Activated T-helper 9 cell treated with anti-CD3 and anti-CD28 coated beads, Interleukin-2, amount 50 U/mL, for 16 hours (primary cell): ENCODE data around the gene LMBR1.
"Not testable (repeated sequence)": the region's sequence is repeated elsewhere in the genome, so short reads cannot be mapped to it uniquely, and the experiment has no call there.

Source experiments
- DNase-seq: peaks from one replicate; pipeline ENCODE4 v3.0.0-alpha.2; 2020; ENCODE audit warnings: low read depth

The LMBR1 gene

GRCh38 chr7:156655251-156655650, 237.7 kb downstream of the LMBR1 start:
- no peak for DNase-seq

DNA sequence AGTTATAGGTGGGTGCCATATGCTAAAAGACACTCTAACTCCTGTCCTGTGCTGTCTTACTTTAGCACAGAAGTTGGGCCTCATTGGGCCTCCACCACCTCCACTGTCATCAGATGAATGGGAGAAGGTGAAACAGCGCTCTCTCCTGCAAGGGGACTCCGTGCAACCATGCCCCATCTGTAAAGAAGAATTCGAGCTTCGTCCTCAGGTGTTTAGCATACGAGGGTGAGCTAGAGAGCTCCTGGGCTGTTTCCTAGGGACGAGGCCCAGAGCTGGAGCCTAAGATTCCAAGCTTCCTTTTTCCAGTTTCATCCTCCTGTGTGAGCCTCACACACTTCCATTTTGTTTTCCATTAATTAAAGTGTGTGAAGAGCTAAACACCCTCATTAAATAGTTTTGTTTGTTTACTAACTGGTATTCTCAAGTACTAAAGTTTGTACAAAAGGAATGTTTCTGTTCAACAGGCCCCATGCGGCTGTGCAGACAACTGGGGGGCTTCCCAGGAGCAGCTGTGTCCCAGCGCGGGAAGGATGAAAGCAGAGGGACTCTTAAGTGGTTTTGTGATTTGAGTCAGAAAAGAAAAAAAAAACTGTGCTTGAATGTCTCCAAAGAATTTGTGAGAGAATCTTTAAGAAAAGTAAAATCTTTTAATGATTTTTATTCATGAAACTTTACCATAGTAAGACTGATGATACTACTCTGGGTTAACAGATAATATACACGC, 238.3 kb downstream of the LMBR1 start:
- DNase-seq: no peak

- no peak for DNase-seq
Measured at GRCh38 chr7:156652886-156653568, 240.0 kb downstream of the LMBR1 start.

- no peak for DNase-seq
Measured at GRCh38 chr7:156651474-156651873, 241.5 kb downstream of the LMBR1 start.

- no peak for DNase-seq
Measured at GRCh38 chr7:156650042-156650441, 242.9 kb downstream of the LMBR1 start.

DNA sequence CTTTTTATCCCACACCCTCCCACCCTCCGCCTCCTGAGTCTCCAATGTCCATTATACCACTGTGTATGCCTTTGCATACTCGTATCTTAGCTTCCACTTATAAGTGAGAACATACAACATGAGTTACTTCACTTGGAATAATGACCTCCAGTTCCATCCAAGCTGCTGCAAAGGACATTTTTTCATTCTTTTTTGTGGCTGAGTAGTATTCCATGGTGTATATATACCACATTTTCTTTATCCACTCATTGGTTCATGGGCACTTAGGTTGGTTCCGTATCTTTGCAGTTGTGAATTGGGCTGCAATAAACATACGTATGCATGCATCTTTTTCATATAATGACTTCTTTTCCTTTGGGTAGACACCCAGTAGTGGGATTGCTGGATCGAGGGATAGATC, 245.7 kb downstream of the LMBR1 start:
- not testable (repeated sequence) for DNase-seq

DNA sequence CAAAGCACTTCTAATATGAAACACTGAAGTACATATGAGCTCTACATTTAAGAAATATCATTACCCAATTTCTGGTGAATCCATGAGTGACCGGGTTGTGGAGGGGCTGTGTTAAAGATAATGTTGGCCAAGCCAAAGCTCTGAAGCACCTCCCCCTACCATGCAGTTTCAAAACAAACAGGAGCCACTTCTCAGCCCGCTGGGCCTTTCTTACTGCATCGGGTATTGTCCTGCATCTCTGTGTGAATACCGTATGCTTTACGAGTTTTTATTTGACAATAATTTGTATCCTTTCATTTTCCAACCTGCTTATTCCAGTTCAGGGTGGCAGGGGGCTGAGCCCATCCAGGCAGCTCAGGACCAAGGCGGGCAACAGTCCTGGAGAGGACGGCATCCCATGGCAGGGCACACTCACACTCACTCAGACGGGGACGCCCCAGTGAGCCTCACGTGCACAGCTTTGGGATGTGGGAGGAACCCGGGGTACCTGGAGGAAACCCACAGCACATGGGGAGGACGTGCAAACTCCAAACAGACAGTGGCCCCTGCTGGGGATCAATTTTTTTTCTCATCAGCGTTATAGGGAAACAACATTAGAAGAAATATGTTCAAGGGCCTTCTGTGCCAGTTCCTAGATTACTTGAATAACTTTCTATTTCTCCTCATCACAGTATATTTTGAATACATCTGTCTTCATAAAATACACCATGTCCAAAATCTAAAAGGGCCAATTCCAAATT, 250.5 kb downstream of the LMBR1 start:
- DNase-seq: no peak

- peak; percentile 21 for DNase-seq
Measured at GRCh38 chr7:156640949-156641485, 252.0 kb downstream of the LMBR1 start.

GRCh38 chr7:156640257-156640948, 252.6 kb downstream of the LMBR1 start, which contains the start of gene RNF32:
TSS of gene RNF32 (plus strand) at chr7:156640774. CDS start at chr7:156643878, 3,104 bp downstream.
- DNase-seq: peak; percentile 95

GRCh38 chr7:156639426-156640256, 253.3 kb downstream of the LMBR1 start:
- no peak for DNase-seq

DNA sequence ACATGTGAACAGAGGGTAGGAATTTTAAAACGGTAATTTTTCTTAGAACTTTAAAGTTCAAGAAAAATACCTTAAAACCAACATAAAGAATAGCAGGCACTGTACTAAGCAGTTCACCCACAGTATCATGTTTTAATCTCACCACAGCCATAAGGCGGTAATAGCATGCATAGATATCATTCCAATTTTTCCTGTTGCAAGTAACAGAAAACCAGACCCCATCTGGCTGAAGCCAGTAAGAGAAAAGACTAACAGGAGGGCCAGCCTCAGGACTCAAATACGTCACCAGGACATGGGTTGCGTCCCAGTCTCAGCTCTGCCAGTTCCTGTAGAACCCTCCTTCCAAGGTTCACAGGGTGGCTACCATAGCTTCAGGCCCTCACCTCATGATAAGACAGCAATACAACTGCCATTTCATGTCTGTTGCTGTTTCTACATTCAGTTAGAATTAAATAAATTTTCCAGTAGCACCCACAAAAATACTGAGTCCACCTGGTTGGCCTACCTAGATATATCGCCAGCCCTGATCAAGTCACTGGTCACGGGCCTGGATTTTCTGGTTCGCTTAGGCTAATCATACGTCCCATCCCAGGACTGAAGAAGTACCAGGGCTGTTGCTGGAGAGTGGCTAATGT, 254.4 kb downstream of the LMBR1 start:
- DNase-seq: no peak

DNA sequence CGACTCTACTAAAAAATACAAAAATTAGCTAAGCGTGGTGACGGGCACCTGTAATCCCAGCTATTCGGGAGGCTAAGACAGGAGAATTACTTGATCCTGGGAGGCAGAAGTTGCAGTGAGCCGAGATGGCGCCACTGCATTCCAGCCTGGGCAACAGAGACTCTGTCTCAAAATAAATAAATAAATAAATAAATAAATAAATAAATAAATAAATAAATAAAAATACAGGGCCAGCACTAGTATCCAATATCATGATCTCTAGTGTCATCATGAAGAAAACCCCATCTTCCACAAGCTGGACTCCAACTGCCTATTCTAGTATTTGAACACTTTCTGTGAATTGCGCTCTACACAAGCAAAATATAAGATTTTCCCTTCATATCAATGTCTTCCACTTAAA, 255.9 kb downstream of the LMBR1 start:
- DNase-seq: not testable (repeated sequence)

DNA sequence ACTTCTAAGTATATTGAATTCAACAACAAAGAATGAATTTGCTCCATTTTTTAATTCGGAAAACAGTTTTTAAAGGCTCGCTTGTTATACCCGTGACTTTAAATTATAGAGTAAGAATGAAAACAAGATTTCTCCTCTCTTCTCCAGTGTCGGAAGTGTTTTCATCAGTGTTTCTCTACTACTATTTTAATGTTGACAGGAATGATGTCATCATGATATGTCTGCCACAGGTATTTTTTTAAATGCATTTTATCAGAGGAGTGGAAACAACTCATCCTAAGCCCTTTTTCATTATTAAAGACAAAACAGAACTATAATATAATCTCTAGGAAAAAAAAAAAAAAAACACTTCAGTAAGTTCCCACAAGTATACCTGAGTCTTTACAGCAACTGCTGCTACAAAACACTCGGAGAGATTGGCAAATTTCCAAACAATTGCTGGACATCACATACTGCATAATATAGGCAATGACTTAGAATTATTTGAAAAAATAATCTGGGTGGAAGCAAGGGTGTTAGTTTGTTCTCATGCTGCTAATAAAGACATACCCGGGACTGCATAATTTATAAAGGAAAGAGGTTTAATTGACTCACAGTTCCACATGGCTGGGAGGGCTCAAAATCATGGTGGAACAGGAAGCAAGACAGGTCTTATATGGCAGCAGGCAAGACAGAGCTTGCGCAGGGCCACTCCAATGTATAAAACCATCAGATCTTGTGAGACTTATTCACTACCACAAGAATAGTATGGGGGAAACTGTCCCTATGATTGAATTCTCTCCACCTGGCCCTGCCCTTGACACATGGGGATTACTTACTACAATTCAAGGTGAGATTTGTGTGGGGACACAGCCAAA, 257.2 kb downstream of the LMBR1 start:
- DNase-seq: no peak

GRCh38 chr7:156634117-156634516, 258.9 kb downstream of the LMBR1 start:
- DNase-seq: no peak

GRCh38 chr7:156629873-156630272, 263.1 kb downstream of the LMBR1 start:
- DNase-seq: no peak

DNA sequence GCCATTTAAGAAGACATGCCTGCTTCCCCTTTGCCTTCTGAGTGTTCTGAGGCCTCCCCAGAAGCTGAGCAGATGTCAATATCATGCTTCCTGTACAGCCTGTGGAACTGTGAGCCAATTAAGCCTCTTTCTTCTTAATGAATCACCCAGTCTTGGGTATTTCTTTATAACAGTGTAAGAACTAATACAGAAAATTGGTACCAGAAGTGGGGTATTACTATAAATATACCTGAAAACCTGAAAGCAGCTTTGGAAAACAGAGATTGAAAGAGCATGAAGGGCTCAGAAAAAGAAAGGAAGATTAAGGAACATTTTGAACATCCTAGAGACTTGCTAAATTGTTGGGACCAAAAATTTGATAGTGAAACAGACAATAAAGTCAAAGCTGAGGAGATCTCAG, 264.4 kb downstream of the LMBR1 start:
- no peak for DNase-seq
